Prostate gland (tissue), 2 donors: ENCODE data around the gene HDAC10. TPM values are rescaled to one million over a fixed set of nuclear protein-coding genes. Genes with fewer than 3 reads are reported as not detected.

Experiments used
- DNase-seq: peaks from one replicate; pipeline ENCODE4 v3.0.0-alpha.2; 2019; ENCODE audit warnings: low spot score
- H3K27ac ChIP-seq, 2 donors: fragments of 200-600 bp; sonication (generic); 2 replicates each; pipeline ENCODE4 v1.5.1; 2017 to 2019
- H3K27me3 ChIP-seq: fragments of 200-600 bp; sonication (generic); replicated peaks from 2 replicates; pipeline ENCODE4 v1.5.1; 2019; ENCODE audit not compliant: insufficient read depth
- H3K36me3 ChIP-seq, 2 donors: fragments of 200-600 bp; sonication (generic); 1 replicate in 1 of 2; 2 replicates in 1 of 2; pipeline versions ENCODE4 v1.5.1 to v1.8.1; 2017 to 2019
- H3K4me1 ChIP-seq: fragments of 200-600 bp; sonication (generic); replicated peaks from 2 replicates; pipeline ENCODE4 v1.5.1; 2019
- H3K4me3 ChIP-seq, 2 donors: fragments of 200-600 bp; sonication (generic); 2 replicates each; pipeline ENCODE4 v1.5.1; 2017 to 2019
- H3K9me3 ChIP-seq: fragments of 200-600 bp; sonication (generic); 2 replicates; pipeline ENCODE4 v1.5.1; 2017
- POLR2A ChIP-seq: fragments of 450-650 bp; IDR thresholded peaks from one replicate; pipeline ENCODE4 v1.6.1; 2016; ENCODE audit warnings: antibody characterized with exemption, mild to moderate bottlenecking
- POLR2AphosphoS5 ChIP-seq: sonication (generic); formaldehyde crosslinking; IDR thresholded peaks from one replicate; pipeline ENCODE4 v1.6.1; 2017; ENCODE audit warnings: antibody characterized with exemption
- WGBS: methylation state at CpG from one replicate; pipeline ENCODE4 v1.1.5; 2018; 5-methylcytosine and 5-hydroxymethylcytosine counted together
- intact Hi-C: fragments of 100-400 bp; cut with DNase I; formaldehyde crosslinking; loops from one replicate; pipeline ENCODE4 v1.14.2; 2022
- total RNA-seq, 2 donors: library from RNA; depleted of rRNA; stranded (reverse); fragments of >200 nt; gene quantifications; one replicate each; pipeline ENCODE4 v1.1.0, GENCODE V29; 2016
- TF ChIP-seq, protein P1 (sequence below), 4 experiments: fragments of 200-600 bp in 2 of 4; fragments of 450-650 bp in 2 of 4; sonication (generic) in 2 of 4; IDR thresholded peaks; 1 replicate in 3 of 4; 2 replicates in 1 of 4; pipeline ENCODE4 v1.5.1; 2016 to 2019; ENCODE audit warnings: antibody characterized with exemption in 4 of 4, mild to moderate bottlenecking in 2 of 4, moderate library complexity in 2 of 4

HDAC10 gene
- total RNA-seq, 2 donors from 2014 or later, result 36.9 to 41.3 TPM

DNA sequence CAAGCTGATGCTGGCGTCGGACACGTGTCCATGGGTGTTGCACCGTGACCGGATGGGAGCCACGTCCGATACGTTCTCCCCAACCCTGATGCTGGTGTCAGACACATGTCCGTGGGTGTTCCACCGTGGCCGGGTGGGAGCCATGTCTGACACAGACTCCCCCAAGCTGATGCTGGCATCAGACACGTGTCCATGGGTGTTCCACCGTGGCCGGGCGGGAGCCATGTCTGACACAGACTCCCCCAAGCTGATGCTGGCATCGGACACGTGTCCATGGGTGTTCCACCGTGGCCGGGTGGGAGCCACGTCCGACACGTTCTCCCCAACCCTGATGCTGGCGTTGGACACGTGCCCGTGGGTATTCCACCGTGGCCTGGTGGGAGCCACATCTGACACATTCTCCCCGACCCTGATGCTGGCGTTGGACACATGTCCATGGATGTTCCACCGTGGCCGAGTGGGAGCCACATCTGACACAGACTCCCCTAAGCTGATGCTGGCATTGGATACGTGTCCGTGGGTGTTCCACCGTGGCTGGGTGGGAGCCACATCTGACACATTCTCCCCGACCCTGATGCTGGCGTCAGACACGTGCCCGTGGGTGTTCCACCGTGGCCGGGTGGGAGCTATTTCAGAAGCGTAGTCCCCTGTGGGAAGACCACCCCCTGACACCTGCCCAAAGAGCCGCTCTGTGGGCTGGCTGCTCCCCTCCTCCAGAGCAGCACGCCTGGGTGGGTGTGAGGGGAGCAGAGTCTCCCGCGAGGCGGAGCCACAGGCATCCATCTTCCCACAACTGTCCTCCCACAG is 30.3 kb downstream of the HDAC10 start:
- TF ChIP-seq POLR2AphosphoS5 (no peak), POLR2A (no peak)
- TF ChIP-seq, protein P1, sequence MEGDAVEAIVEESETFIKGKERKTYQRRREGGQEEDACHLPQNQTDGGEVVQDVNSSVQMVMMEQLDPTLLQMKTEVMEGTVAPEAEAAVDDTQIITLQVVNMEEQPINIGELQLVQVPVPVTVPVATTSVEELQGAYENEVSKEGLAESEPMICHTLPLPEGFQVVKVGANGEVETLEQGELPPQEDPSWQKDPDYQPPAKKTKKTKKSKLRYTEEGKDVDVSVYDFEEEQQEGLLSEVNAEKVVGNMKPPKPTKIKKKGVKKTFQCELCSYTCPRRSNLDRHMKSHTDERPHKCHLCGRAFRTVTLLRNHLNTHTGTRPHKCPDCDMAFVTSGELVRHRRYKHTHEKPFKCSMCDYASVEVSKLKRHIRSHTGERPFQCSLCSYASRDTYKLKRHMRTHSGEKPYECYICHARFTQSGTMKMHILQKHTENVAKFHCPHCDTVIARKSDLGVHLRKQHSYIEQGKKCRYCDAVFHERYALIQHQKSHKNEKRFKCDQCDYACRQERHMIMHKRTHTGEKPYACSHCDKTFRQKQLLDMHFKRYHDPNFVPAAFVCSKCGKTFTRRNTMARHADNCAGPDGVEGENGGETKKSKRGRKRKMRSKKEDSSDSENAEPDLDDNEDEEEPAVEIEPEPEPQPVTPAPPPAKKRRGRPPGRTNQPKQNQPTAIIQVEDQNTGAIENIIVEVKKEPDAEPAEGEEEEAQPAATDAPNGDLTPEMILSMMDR (IDR thresholded peaks at IDR 0.05), result no peak
- intact Hi-C loops, result no loop called here
- no peak overlapping the region for H3K4me3 ChIP-seq
- DNase-seq, result no peak
- no peak overlapping the region for H3K27ac ChIP-seq
- H3K4me1 ChIP-seq, result no peaks in the 10 kb centered on the region
- H3K27me3 ChIP-seq, result no peaks in the 10 kb centered on the region
- no peaks in the 10 kb centered on the region for H3K9me3 ChIP-seq
- peaks cover 32 to 53% of the 10 kb centered on the region in 2 donors for H3K36me3 ChIP-seq
- 92% methylated on average over 42 of the region's 45 CpGs for WGBS

DNA sequence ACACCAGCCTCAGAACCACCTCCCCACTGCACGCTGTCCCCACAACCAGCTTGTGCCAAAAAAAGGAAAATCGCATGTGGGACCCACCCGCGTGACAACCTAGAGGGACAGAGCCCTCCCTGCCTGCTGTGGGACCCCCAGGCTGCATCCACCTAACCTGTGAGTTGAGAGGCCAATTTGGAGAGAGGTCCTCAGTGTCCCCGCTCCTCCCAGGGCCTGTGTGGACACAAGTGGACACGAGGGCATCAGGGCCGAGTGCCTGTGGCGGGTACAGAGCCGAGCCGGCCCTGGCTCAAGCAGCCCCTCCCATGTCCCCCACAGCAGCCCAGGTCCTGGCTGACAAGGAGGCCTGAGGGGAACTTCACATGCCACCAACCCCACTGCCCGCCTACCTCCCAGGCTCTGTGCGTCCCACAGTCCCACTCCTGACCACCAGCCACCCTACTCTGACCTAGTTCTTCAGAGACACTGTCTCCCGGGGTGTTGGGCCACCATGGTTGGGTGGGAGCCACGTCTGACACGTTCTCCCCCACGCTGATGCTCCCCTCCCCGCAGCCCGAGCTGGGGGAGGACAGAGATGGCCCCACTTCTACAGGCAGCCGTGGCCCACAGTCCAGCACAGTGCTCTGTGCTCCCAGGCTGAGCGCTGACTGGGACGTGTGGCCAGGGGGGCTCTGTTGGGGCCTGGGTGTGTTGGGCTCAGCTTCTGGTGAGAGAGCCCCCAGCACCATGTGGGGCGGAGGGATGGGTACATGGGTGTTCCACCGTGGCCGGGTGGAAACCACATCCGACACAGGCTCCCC is 31.1 kb downstream of the HDAC10 start:
- Histone ChIP-seq H3K4me1 (no peaks in the 10 kb centered on the region), H3K36me3 (peaks cover 32 to 53% of the 10 kb centered on the region in 2 donors), H3K27ac (peak overlapping the region in 1 of 2 donors; percentile 25), H3K27me3 (no peaks in the 10 kb centered on the region), H3K9me3 (no peaks in the 10 kb centered on the region), H3K4me3 (no peak overlapping the region)
- no peak for TF ChIP-seq POLR2A
- TF ChIP-seq POLR2AphosphoS5, result no peak
- TF ChIP-seq, protein P1 (IDR thresholded peaks at IDR 0.05), result no peak
- 80% methylated on average over 23 of the region's 25 CpGs for WGBS
- DNase-seq, result no peak
- intact Hi-C loops, result no loop called here

DNA sequence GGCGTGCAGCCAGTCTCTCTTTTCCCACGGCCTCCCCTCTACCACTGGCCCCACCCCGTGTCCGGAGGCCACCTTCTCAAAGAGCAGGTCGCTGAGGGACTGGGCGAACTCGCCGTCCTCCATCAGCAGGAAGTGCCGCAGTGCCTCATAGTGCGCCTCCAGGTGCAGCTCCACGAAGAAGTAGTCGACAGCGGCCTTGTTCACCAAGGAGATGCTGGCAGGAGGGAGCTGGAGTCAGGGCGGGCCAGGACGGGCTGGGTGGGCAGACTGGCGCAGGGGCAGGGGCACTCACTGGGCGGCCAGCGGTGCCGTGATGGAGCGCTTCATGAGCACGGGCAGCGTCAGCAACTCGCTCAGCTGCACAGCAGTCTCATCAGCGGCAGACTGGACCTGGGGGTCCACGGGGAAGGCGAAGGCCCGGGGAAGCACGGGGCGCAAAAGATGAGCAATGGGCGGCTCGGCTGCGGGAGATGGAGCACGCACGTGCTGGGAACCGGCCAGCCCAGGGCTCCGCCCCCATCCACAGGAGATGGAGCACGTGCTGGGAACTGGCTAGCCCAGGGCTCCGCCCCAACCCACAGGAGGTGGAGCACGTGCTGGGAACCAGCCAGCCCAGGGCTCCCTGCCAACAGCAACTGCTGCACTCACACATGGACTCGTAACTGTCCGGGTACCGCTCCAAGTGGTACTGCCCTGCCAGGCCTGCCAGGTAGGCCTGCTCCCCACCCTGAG is 31.9 kb downstream of the HDAC10 start:
- intact Hi-C loops, result no loop called here
- peak; percentile 97 for DNase-seq
- no peak overlapping the region for H3K4me3 ChIP-seq
- TF ChIP-seq POLR2AphosphoS5, result peak; percentile 95
- TF ChIP-seq, protein P1 (IDR thresholded peaks at IDR 0.05), result peak in 1 of 4 experiments; percentile 17
- TF ChIP-seq POLR2A, result no peak
- H3K9me3 ChIP-seq, result no peaks in the 10 kb centered on the region
- no peak overlapping the region for H3K27ac ChIP-seq
- WGBS, result 58% methylated on average over 41 of the region's 42 CpGs
- H3K4me1 ChIP-seq, result no peaks in the 10 kb centered on the region
- H3K36me3 ChIP-seq, result peaks cover 32 to 49% of the 10 kb centered on the region in 2 donors
- H3K27me3 ChIP-seq, result no peaks in the 10 kb centered on the region

DNA sequence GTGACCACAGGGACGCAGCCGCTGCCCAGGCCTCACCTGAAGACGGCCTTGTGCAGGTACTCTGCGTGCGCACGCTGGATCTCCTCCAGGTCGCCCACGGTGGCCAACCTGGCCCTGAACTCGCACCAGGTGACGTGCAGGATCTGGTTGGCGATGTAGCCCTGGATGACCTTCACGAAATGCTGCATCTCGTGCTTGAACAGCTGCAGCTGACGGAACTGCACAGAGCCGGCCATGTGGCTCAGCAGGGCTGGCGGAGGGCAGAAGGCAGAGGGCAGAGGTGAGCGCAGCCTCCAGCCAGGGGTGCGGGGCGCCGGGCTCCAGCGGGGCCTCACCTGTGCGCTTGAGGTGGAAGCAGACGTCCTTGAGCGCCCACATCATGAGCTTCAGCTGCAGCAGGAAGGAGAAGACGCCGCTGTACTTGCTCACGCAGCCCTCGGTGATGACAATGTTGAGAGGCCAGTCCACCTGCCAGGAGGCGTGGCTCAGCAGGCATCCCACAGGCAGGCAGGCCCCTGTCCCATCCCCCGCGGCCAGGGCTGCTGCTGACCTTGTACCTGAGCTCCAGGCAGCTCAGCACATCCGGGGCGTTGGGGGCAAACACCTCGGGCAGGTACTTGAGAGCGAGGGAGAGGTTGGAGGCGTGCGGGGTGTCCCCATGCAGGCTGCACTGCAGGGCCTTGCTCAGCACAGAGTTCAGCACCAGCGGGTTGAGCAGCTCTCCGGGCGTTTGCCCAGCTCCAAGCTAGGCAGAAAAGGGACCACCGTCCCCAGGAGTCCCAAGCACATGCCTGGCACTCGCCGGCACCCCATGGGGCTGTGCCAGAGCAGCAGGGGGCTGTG is 32.7 kb downstream of the HDAC10 start:
- H3K27me3 ChIP-seq, result no peaks in the 10 kb centered on the region
- no peaks in the 10 kb centered on the region for H3K9me3 ChIP-seq
- no peak overlapping the region for H3K27ac ChIP-seq
- no peak for DNase-seq
- H3K4me3 ChIP-seq, result no peak overlapping the region
- intact Hi-C loops, result no loop called here
- TF ChIP-seq POLR2A (no peak), POLR2AphosphoS5 (no peak)
- TF ChIP-seq, protein P1 (IDR thresholded peaks at IDR 0.05), result no peak
- WGBS, result 83% methylated on average over 43 of the region's 43 CpGs
- no peaks in the 10 kb centered on the region for H3K4me1 ChIP-seq
- H3K36me3 ChIP-seq, result peaks cover 32 to 44% of the 10 kb centered on the region in 2 donors
